Tibial nerve (tissue), 4 donors: ENCODE data around the gene ELAPOR1. TPM values are rescaled to one million over a fixed set of nuclear protein-coding genes. Genes with fewer than 3 reads are reported as not detected.

ENCODE experiments used
- DNase-seq, 2 donors: peaks; one replicate each; pipeline ENCODE4 v3.0.0-alpha.2; 2019; ENCODE audit warnings: low spot score in 2 of 2
- H3K27ac ChIP-seq, 4 donors: fragments of 200-600 bp; sonication (generic) in 3 of 4; one replicate each; pipeline ENCODE4 v1.5.1; 2017 to 2019; ENCODE audit warnings: mild to moderate bottlenecking in 1 of 4
- H3K27me3 ChIP-seq, 2 donors: fragments of 200-600 bp; sonication (generic) in 1 of 2; one replicate each; pipeline versions ENCODE4 v1.5.1 to v1.6.0; 2017 to 2019
- H3K36me3 ChIP-seq, 3 donors: fragments of 200-600 bp; sonication (generic); one replicate each; pipeline ENCODE4 v1.5.1; 2018 to 2019
- H3K4me1 ChIP-seq, 4 donors: fragments of 200-600 bp; sonication (generic) in 3 of 4; one replicate each; pipeline ENCODE4 v1.5.1; 2017 to 2019
- H3K4me3 ChIP-seq, 4 donors: fragments of 200-600 bp; sonication (generic) in 3 of 4; one replicate each; pipeline ENCODE4 v1.5.1; 2017 to 2019; ENCODE audit warnings: mild to moderate bottlenecking in 1 of 4, moderate library complexity in 1 of 4
- H3K9me3 ChIP-seq, 4 donors: fragments of 200-600 bp; sonication (generic) in 3 of 4; one replicate each; pipeline ENCODE4 v1.5.1; 2017 to 2019
- CTCF ChIP-seq, 5 experiments: fragments of 200-600 bp in 3 of 5; fragments of 450-650 bp in 2 of 5; sonication (generic) in 3 of 5; IDR thresholded peaks; one replicate each; pipeline ENCODE4 v1.5.1; 2016 to 2019; ENCODE audit warnings: antibody characterized with exemption in 5 of 5, mild to moderate bottlenecking in 3 of 5, moderate library complexity in 2 of 5
- EP300 ChIP-seq, 2 donors: sonication (generic); formaldehyde crosslinking; IDR thresholded peaks; one replicate each; pipeline ENCODE4 v1.6.1; 2017; ENCODE audit warnings: antibody characterized with exemption in 2 of 2, mild to moderate bottlenecking in 1 of 2
- POLR2A ChIP-seq, 2 donors: fragments of 450-650 bp; IDR thresholded peaks; one replicate each; pipeline ENCODE4 v1.6.1; 2017; ENCODE audit warnings: antibody characterized with exemption in 2 of 2, mild to moderate bottlenecking in 2 of 2, moderate library complexity in 2 of 2
- WGBS, 2 donors: methylation state at CpG; one replicate each; pipeline ENCODE4 v1.1.5; 2018; 5-methylcytosine and 5-hydroxymethylcytosine counted together
- total RNA-seq, 4 donors: library from RNA; depleted of rRNA; stranded (reverse); fragments of >200 nt; gene quantifications; one replicate each; pipeline ENCODE4 v1.1.0, GENCODE V29; 2016

The ELAPOR1 gene
- total RNA-seq, 4 donors from 2014 or later = 0.20 to 0.90 (median 0.32) TPM

DNA sequence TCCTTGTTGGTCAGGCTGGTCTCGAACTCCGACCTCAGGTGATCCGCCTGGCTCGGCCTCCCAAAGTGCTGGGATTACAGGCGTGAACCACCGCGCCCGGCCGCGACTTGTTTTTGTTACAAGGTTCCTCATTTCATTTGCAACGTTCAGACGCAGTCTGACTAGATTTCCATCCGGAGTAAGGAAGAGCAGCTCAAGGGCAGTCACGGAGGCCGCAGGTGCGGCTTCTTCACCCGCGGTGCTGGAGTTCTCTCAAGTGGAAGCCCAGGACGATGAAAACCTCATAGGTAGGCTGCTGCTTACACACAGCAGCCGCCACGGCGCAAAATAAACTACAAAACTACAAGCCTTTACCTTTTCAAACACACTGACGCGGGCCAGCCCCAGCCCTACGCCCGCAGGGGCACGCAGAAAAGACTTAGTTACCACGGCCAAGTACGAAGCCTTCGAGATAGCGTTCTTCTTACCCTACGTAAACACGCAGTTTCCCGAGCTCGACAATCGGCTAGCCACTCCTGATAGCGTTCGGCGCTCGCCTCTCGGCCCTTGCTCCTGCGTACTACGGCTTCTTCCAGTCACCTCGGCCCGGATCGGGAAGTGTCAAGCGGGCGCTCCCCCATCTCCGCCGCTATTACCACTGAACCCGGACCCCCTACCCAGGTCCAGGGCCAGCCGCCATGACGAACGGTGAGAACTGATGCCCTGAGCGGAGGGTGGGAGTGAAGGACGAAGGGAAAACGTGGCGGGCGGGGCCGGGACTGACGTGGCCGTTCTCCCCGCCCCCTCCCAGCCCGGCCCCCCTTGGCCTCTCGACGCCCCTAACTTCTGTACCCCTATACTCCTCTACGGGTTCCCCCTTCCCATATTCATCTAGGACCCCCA lies 23.5 kb upstream of the ELAPOR1 start, which contains the start of gene TMEM167B:
Gene TMEM167B (plus strand): TSS at position 569 of the 882 bp plus-strand sequence. CDS start 109 bp downstream, at position 678.
- Histone ChIP-seq H3K36me3 (peaks cover 0 to 22% (median 9%) of the 10 kb centered on the region in 3 donors), H3K9me3 (no peaks in the 10 kb centered on the region), H3K27ac (peak within 1 kb of the TSS; percentile 93 to 98 (median 98)), H3K4me1 (peaks cover 0 to 49% (median 21%) of the 10 kb centered on the region in 4 donors), H3K4me3 (peak within 1 kb of the TSS; percentile 58 to 86 (median 74)), H3K27me3 (no peaks in the 10 kb centered on the region)
- WGBS, 2 donors = 7 to 9% methylated on average over 52 to 67 of the region's 67 CpGs
- TF ChIP-seq EP300 (IDR thresholded peaks at IDR 0.05) (peak; percentile 70 to 96), POLR2A (IDR thresholded peaks at IDR 0.05) (peak; percentile 35 to 73), CTCF (IDR thresholded peaks at IDR 0.05) (peak in 1 of 5 experiments; percentile 55)
- peak; percentile 79 to 88 for DNase-seq

DNA sequence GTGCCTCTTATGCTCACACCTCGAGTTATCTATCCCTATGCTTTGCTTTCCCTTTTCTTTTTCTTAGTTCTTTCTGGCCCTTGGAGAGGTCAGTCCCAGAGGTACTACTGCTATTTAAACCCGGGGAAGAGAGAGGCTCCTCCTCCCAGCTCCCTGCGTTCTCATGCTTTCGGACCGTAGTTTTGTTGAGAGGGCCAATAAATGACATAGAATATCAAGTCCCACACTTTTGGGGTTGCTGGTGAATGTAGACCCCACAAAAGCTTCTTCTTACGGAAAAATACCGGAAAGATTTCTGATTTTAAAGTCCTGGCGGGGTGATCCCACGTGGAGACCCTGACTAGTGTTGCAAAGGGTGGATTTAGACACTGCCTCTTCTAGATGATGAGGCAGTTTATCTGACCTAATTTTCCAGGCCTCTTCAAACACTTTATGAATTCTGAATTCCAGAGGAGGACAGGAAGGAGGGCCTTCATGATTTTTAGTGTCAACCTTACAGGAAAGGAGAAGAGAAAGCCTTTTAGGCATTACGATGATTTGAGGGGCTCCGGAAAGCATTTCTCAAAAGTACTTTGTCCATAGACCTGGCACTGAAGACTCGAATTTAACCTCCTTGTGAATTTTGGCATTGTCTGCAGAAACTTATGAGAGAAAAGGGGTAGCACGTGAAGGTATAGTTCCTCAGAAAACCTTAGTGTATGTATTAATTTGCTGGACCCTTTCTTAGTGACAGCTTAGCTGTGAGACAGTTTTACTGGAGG lies 22.7 kb upstream of the ELAPOR1 start:
- DNase-seq = no peak
- Histone ChIP-seq H3K4me3 (peak overlapping the region; percentile 58 to 86 (median 74)), H3K4me1 (peaks cover 0 to 53% (median 21%) of the 10 kb centered on the region in 4 donors), H3K36me3 (peaks cover 0 to 24% (median 9%) of the 10 kb centered on the region in 3 donors), H3K27ac (peak overlapping the region; percentile 93 to 98 (median 98)), H3K9me3 (no peaks in the 10 kb centered on the region), H3K27me3 (no peaks in the 10 kb centered on the region)
- TF ChIP-seq CTCF (IDR thresholded peaks at IDR 0.05) (no peak), POLR2A (IDR thresholded peaks at IDR 0.05) (no peak), EP300 (IDR thresholded peaks at IDR 0.05) (no peak)
- WGBS, 2 donors = 1 to 2% methylated on average over 13 of the region's 13 CpGs

GRCh38 chr1:109091839-109092193 lies 22.1 kb upstream of the ELAPOR1 start:
- peak overlapping the region; percentile 58 to 86 (median 74) for H3K4me3 ChIP-seq
- 0% methylated on average over 1 of the region's 1 CpG for WGBS, 2 donors
- no peaks in the 10 kb centered on the region for H3K27me3 ChIP-seq
- no peaks in the 10 kb centered on the region for H3K9me3 ChIP-seq
- peaks cover 0 to 29% (median 9%) of the 10 kb centered on the region in 3 donors for H3K36me3 ChIP-seq
- TF ChIP-seq EP300 (IDR thresholded peaks at IDR 0.05) (no peak), POLR2A (IDR thresholded peaks at IDR 0.05) (no peak), CTCF (IDR thresholded peaks at IDR 0.05) (no peak)
- H3K27ac ChIP-seq = peak overlapping the region in 3 of 4 donors; percentile 93 to 98 (median 98)
- peaks cover 0 to 57% (median 21%) of the 10 kb centered on the region in 4 donors for H3K4me1 ChIP-seq
- DNase-seq = no peak

- WGBS, 2 donors = 78 to 80% methylated on average over 7 of the region's 7 CpGs
- no peak for DNase-seq
- Histone ChIP-seq H3K36me3 (peaks cover 0 to 30% (median 9%) of the 10 kb centered on the region in 3 donors), H3K27ac (no peak overlapping the region), H3K4me3 (no peak overlapping the region), H3K9me3 (no peaks in the 10 kb centered on the region), H3K4me1 (peaks cover 0 to 50% (median 19%) of the 10 kb centered on the region in 4 donors), H3K27me3 (no peaks in the 10 kb centered on the region)
- TF ChIP-seq CTCF (IDR thresholded peaks at IDR 0.05) (no peak), EP300 (IDR thresholded peaks at IDR 0.05) (no peak), POLR2A (IDR thresholded peaks at IDR 0.05) (no peak)
Measured at GRCh38 chr1:109094377-109094803, 19.5 kb upstream of the ELAPOR1 start.
